ENCODE data around the gene TMEM106B. TPM values are rescaled to one million over a fixed set of nuclear protein-coding genes. Genes with fewer than 3 reads are reported as not detected.

The TMEM106B gene
- 43.6 and 88.7 TPM in 2 replicates for total RNA-seq

DNA sequence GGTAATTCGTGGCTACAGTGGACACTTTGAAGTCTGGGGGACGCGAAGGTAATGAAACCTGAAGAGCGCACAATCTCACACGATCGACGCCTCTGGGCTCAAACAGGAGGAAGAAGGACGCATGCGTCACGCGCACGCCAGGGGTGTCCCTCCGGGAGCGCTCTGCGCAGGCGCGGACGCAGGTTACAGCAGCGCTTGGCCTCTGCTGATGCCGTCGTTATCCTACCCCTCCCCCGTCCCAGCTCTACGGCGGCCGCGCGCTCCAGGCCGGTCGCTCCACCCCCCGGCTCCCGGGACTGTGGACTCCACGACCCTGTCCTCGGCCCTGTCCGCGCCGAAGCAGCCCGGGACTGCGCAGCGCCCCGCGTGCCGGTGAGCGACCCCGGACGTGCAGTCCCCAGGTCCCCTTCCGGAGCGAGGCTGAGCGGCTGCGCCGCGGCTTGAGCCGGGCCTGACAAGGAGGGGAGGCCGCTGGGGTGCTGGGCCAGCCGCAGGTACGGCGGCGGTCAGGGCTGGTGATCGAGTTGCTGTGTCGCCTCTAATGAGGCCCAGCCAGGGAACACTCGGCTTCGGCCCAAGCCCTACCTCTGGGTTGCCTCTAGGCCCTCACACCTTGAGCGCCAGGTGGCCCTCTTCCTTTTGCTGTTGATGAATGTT, at the start of gene TMEM106B:
Gene TMEM106B, plus strand, starts transcription at position 241 of the 657 bp plus-strand sequence. CDS start 3,517 bp downstream, outside the sequence.

Other genes with a start within 250 kb of the TMEM106B start
- 0.13 and 1.4 TPM in 2 replicates for gene VWDE, start 192.6 kb downstream of the TMEM106B start, total RNA-seq

All from epithelial cell of alveolus of lung (primary cell).